A549 (cell line): Measurements from ENCODE around the gene TMEM232.
A peak's percentile ranks its signal among the peaks of the same experiment; 100 is the strongest.

Experiments used
- BCL3 ChIP-seq: fragments of >200 bp; sonication (Bioruptor Twin); formaldehyde crosslinking; IDR thresholded peaks from 3 replicates; pipeline ENCODE4 v1.6.1; 2016
- BHLHE40 ChIP-seq: IDR thresholded peaks from 2 replicates; pipeline ENCODE4 v1.6.1; 2012; ENCODE audit warnings: low read depth, low read length, inconsistent platforms
- CBX2 ChIP-seq: fragments of 200-600 bp; sonication (generic); IDR thresholded peaks from 2 replicates; pipeline ENCODE4 v1.6.1; 2016; ENCODE audit warnings: low read depth, mild to moderate bottlenecking, borderline replicate concordance
- CTCF ChIP-seq: fragments of >200 bp; sonication (Bioruptor Twin); formaldehyde crosslinking; IDR thresholded peaks from 3 replicates; pipeline ENCODE4 v1.5.1; 2016
- ELK1 ChIP-seq: fragments of 150-350 bp; IDR thresholded peaks from 2 replicates; pipeline ENCODE4 v1.6.1; 2014; ENCODE audit warnings: low read depth, mild to moderate bottlenecking, low read length
- ESRRA ChIP-seq: fragments of 150-350 bp; IDR thresholded peaks from 2 replicates; pipeline ENCODE4 v1.6.1; 2014; ENCODE audit warnings: mild to moderate bottlenecking, low read length, borderline replicate concordance
- GATA3 ChIP-seq: IDR thresholded peaks from 2 replicates; pipeline ENCODE4 v1.6.1; 2012; ENCODE audit warnings: borderline replicate concordance
- MAX ChIP-seq: IDR thresholded peaks from 2 replicates; pipeline ENCODE4 v1.6.1; 2012
- MAZ ChIP-seq: fragments of 150-350 bp; IDR thresholded peaks from 2 replicates; pipeline ENCODE4 v1.6.1; 2014; ENCODE audit warnings: antibody characterized with exemption, low read depth, low read length, borderline replicate concordance
- PBX3 ChIP-seq: IDR thresholded peaks from 2 replicates; pipeline ENCODE4 v1.6.1; 2012
- PHF8 ChIP-seq: fragments of 200-600 bp; sonication (generic); IDR thresholded peaks from 2 replicates; pipeline ENCODE4 v1.6.1; 2016; ENCODE audit warnings: low read depth, mild to moderate bottlenecking, antibody characterized with exemption, moderate library complexity, borderline replicate concordance
- RCOR1 ChIP-seq: fragments of 150-350 bp; IDR thresholded peaks from 2 replicates; pipeline ENCODE4 v1.6.1; 2014; ENCODE audit warnings: antibody characterized with exemption, low read length, low read depth
- SMC3 ChIP-seq: fragments of >200 bp; sonication (Bioruptor Twin); formaldehyde crosslinking; IDR thresholded peaks from 3 replicates; pipeline ENCODE4 v1.6.1; 2018; ENCODE audit warnings: inconsistent platforms

GRCh38 chr5:110726249-110727024, at the start of gene TMEM232:
- TF ChIP-seq CTCF (no peak), SMC3 (no peak), BHLHE40 (no peak), PBX3 (no peak), ESRRA (no peak), GATA3 (no peak), MAZ (no peak), MAX (no peak), ELK1 (no peak), BCL3 (no peak), RCOR1 (no peak), CBX2 (no peak), PHF8 (0 out of 2 replicates have a peak, but pooled peaks have one; percentile 32)
